ENCODE results near the gene NEDD4L. TPM values are rescaled to one million over a fixed set of nuclear protein-coding genes. Genes with fewer than 3 reads are reported as not detected.
"Not testable (repeated sequence)": the region's sequence is repeated elsewhere in the genome, so short reads cannot be mapped to it uniquely, and the experiment has no call there.

The NEDD4L gene
- total and polyA plus RNA-seq, 4 donors: 10.2 to 20.3 (median 13.2) TPM

GRCh38 chr18:58049000-58049688, 5.1 kb downstream of the NEDD4L start:
- Histone ChIP-seq H3K9me3 (ENCODE audit: control insufficient read depth in 4 of 4, low read length in 3 of 4) (no peaks in the 10 kb centered on the region), H3K4me1 (ENCODE audit: control insufficient read depth in 4 of 4, insufficient read depth in 4 of 4, low read length in 3 of 4) (peaks cover 0 to 29% (median 19%) of the 10 kb centered on the region in 4 donors), H3K4me3 (ENCODE audit: low read depth in 1 of 3, low read length in 3 of 3) (no peak overlapping the region), H3K27ac (ENCODE audit: low read depth in 1 of 2, low read length in 2 of 2) (no peak overlapping the region), H3K9ac (ENCODE audit: low read depth in 1 of 2, low read length in 2 of 2) (no peak overlapping the region), H3K27me3 (ENCODE audit: control insufficient read depth in 4 of 4, insufficient read depth in 4 of 4, low read length in 3 of 4) (no peaks in the 10 kb centered on the region), H3K36me3 (ENCODE audit: control insufficient read depth in 4 of 4, insufficient read depth in 3 of 4, low read depth in 1 of 4, low read length in 3 of 4) (no peaks in the 10 kb centered on the region)
- 90% methylated on average over 6 of the region's 6 CpGs for WGBS
- no peak for TF ChIP-seq FOXA1 (IDR thresholded peaks at IDR 0.05)
- TF ChIP-seq YY1 (IDR thresholded peaks at IDR 0.05): no peak
- DNase-seq (ENCODE audit: low spot score): no peak

- WGBS: 98% methylated on average over 3 of the region's 3 CpGs
- H3K4me1 ChIP-seq (ENCODE audit: control insufficient read depth in 4 of 4, insufficient read depth in 4 of 4, low read length in 3 of 4): peaks cover 0 to 22% (median 14%) of the 10 kb centered on the region in 4 donors
- DNase-seq (ENCODE audit: low spot score); H3K4me3 ChIP-seq (ENCODE audit: low read depth in 1 of 3, low read length in 3 of 3); H3K9ac ChIP-seq (ENCODE audit: low read depth in 1 of 2, low read length in 2 of 2); H3K27ac ChIP-seq (ENCODE audit: low read depth in 1 of 2, low read length in 2 of 2); H3K9me3 ChIP-seq (ENCODE audit: control insufficient read depth in 4 of 4, low read length in 3 of 4); H3K27me3 ChIP-seq (ENCODE audit: control insufficient read depth in 4 of 4, insufficient read depth in 4 of 4, low read length in 3 of 4); H3K36me3 ChIP-seq (ENCODE audit: control insufficient read depth in 4 of 4, insufficient read depth in 3 of 4, low read depth in 1 of 4, low read length in 3 of 4): not testable (repeated sequence)
Measured at GRCh38 chr18:58050963-58051362, 6.9 kb downstream of the NEDD4L start.

GRCh38 chr18:58051765-58052460, 7.9 kb downstream of the NEDD4L start:
- Histone ChIP-seq H3K4me3 (ENCODE audit: low read depth in 1 of 3, low read length in 3 of 3) (no peak overlapping the region), H3K9me3 (ENCODE audit: control insufficient read depth in 4 of 4, low read length in 3 of 4) (no peaks in the 10 kb centered on the region), H3K36me3 (ENCODE audit: control insufficient read depth in 4 of 4, insufficient read depth in 3 of 4, low read depth in 1 of 4, low read length in 3 of 4) (no peaks in the 10 kb centered on the region), H3K27me3 (ENCODE audit: control insufficient read depth in 4 of 4, insufficient read depth in 4 of 4, low read length in 3 of 4) (no peaks in the 10 kb centered on the region), H3K9ac (ENCODE audit: low read depth in 1 of 2, low read length in 2 of 2) (no peak overlapping the region), H3K27ac (ENCODE audit: low read depth in 1 of 2, low read length in 2 of 2) (peak overlapping the region in 1 of 2 donors; percentile 46), H3K4me1 (ENCODE audit: control insufficient read depth in 4 of 4, insufficient read depth in 4 of 4, low read length in 3 of 4) (peaks cover 0 to 15% (median 7%) of the 10 kb centered on the region in 4 donors)
- WGBS: 46% methylated on average over 4 of the region's 4 CpGs
- DNase-seq (ENCODE audit: low spot score): no peak
- TF ChIP-seq SP1 (IDR thresholded peaks at IDR 0.05): no peak
- TF ChIP-seq JUND (IDR thresholded peaks at IDR 0.05): no peak
- peak; percentile 68 to 71 for TF ChIP-seq RAD21 (IDR thresholded peaks at IDR 0.05)
- TF ChIP-seq FOXA2 (IDR thresholded peaks at IDR 0.05): no peak
- TF ChIP-seq TAF1 (conservative IDR thresholded peaks at IDR 0.05): no peak
- no peak for TF ChIP-seq HNF4A (conservative IDR thresholded peaks at IDR 0.05)
- TF ChIP-seq ATF3 (IDR thresholded peaks at IDR 0.05): no peak
- TF ChIP-seq CTCF (IDR thresholded peaks at IDR 0.05; ENCODE audit: low read depth, low read length, missing input control): peak; percentile 21
- no peak for TF ChIP-seq RXRA (IDR thresholded peaks at IDR 0.05)

All from liver (tissue), 9 donors.